ENCODE results near the gene RUNX1.

The RUNX1 gene

DNA sequence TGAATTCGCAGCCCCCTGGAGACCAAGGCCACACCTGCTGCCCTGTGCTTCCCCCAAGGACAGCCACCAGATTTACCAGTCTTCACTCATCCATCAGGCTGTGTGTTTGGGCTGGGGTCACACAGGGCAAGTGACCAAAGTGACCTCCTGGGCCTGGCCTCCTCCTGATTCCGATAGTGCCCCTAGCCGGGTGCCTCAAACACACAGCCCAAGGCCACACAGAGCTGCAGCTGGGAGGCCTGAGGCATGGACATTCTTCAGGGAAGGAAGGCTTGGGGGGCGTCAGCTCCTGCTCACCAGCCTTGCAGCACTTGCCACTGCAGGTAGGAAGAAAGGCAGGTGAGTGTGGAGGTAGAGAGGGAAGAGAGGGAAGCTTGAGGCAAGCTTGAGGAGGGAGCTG is 181.3 kb downstream of the RUNX1 start:
- TF ChIP-seq, protein P1, sequence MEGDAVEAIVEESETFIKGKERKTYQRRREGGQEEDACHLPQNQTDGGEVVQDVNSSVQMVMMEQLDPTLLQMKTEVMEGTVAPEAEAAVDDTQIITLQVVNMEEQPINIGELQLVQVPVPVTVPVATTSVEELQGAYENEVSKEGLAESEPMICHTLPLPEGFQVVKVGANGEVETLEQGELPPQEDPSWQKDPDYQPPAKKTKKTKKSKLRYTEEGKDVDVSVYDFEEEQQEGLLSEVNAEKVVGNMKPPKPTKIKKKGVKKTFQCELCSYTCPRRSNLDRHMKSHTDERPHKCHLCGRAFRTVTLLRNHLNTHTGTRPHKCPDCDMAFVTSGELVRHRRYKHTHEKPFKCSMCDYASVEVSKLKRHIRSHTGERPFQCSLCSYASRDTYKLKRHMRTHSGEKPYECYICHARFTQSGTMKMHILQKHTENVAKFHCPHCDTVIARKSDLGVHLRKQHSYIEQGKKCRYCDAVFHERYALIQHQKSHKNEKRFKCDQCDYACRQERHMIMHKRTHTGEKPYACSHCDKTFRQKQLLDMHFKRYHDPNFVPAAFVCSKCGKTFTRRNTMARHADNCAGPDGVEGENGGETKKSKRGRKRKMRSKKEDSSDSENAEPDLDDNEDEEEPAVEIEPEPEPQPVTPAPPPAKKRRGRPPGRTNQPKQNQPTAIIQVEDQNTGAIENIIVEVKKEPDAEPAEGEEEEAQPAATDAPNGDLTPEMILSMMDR (IDR thresholded peaks at IDR 0.05; ENCODE audit: low read depth, low read length), result no peak
- Histone ChIP-seq H3K27me3 (no peaks in the 10 kb centered on the region), H3K9me3 (no peaks in the 10 kb centered on the region), H3K36me3 (no peaks in the 10 kb centered on the region), H3K4me1 (no peaks in the 10 kb centered on the region), H3K4me3 (ENCODE audit: low read depth, low read length) (no peak overlapping the region)
- DNase-seq, result no peak

- TF ChIP-seq, protein P1 (IDR thresholded peaks at IDR 0.05; ENCODE audit: low read depth, low read length), result no peak
- no peaks in the 10 kb centered on the region for H3K4me1 ChIP-seq
- no peaks in the 10 kb centered on the region for H3K27me3 ChIP-seq
- no peaks in the 10 kb centered on the region for H3K9me3 ChIP-seq
- H3K36me3 ChIP-seq, result no peaks in the 10 kb centered on the region
- DNase-seq, result no peak
- no peak overlapping the region for H3K4me3 ChIP-seq (ENCODE audit: low read depth, low read length)
Measured at GRCh38 chr21:34865400-34866241, 183.5 kb downstream of the RUNX1 start.

DNA sequence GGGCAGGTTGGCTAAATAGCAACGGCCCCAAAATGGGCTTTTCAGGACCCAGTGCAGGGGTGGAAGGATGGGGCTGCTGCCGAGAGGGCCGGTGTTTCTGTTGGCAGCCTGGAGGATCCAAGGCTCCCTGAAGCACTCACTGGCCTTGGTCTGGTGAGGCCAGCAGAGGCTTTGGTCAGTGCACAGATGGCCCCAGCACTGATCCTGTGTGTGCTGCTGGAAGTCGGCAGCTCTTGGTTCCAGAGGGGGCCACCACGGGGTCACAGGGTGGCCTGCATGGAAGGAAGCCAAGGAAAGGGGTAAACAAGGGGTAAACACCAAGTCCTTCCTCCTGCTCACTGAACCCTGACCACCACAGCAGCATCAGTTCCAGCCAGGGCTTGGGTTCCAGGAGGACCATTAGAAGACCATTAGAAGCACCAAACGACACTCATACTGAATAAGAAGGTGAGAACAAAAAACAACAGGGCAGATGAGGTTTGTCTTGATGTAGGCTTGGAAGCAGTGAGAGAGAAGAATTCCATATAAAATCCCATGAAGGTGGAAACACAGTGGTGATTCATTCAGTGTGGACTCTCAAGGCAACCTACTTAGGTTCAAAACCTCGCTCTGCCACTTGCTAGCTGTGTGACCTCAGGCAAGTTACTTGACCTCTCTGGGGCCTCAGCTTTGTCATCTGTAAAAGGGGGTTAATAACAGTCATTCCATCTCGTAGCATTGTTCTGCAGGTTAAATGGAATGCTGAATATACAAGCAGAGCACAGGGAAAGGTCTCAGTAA is 184.5 kb downstream of the RUNX1 start:
- TF ChIP-seq, protein P1 (IDR thresholded peaks at IDR 0.05; ENCODE audit: low read depth, low read length), result no peak
- Histone ChIP-seq H3K4me1 (no peaks in the 10 kb centered on the region), H3K9me3 (no peaks in the 10 kb centered on the region), H3K27me3 (no peaks in the 10 kb centered on the region), H3K4me3 (ENCODE audit: low read depth, low read length) (no peak overlapping the region), H3K36me3 (no peaks in the 10 kb centered on the region)
- DNase-seq, result no peak

DNA sequence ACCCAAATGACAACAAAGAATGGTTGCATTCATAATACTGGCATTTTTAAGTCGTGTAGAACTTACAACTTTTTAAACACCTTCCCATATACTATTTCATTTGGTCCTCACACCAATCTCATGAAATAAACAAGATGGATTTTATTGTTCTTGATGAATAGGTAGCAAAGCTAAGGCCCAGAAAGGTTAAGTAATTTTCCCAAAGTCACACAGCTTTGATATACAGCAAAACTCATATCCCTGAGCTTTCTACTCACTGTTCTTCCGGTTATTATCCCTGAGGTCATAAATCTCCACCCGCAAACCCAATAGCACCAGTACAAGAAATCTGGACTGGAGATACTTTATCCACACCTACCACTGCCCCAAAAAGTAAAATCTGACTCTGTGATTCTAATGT is 186.2 kb downstream of the RUNX1 start:
- H3K4me1 ChIP-seq, result no peaks in the 10 kb centered on the region
- TF ChIP-seq, protein P1 (IDR thresholded peaks at IDR 0.05; ENCODE audit: low read depth, low read length), result no peak
- no peaks in the 10 kb centered on the region for H3K9me3 ChIP-seq
- no peak overlapping the region for H3K4me3 ChIP-seq (ENCODE audit: low read depth, low read length)
- no peak for DNase-seq
- H3K27me3 ChIP-seq, result no peaks in the 10 kb centered on the region
- no peaks in the 10 kb centered on the region for H3K36me3 ChIP-seq

GRCh38 chr21:34861258-34861657 is 187.8 kb downstream of the RUNX1 start:
- no peaks in the 10 kb centered on the region for H3K36me3 ChIP-seq
- H3K9me3 ChIP-seq, result no peaks in the 10 kb centered on the region
- no peaks in the 10 kb centered on the region for H3K27me3 ChIP-seq
- DNase-seq, result no peak
- no peak overlapping the region for H3K4me3 ChIP-seq (ENCODE audit: low read depth, low read length)
- TF ChIP-seq, protein P1 (IDR thresholded peaks at IDR 0.05; ENCODE audit: low read depth, low read length), result no peak
- H3K4me1 ChIP-seq, result no peaks in the 10 kb centered on the region
